Activated CD8-positive, alpha-beta memory T cell treated with anti-CD3 and anti-CD28 coated beads for 1 hour (primary cell): ENCODE measurements around the gene KCNQ4.

Experiments
- DNase-seq, 2 donors: peaks; one replicate each; pipeline ENCODE4 v3.0.0-alpha.2; 2020; ENCODE audit warnings: low read depth in 1 of 2; ENCODE audit errors: extremely low read depth in 1 of 2

KCNQ4 gene

DNA sequence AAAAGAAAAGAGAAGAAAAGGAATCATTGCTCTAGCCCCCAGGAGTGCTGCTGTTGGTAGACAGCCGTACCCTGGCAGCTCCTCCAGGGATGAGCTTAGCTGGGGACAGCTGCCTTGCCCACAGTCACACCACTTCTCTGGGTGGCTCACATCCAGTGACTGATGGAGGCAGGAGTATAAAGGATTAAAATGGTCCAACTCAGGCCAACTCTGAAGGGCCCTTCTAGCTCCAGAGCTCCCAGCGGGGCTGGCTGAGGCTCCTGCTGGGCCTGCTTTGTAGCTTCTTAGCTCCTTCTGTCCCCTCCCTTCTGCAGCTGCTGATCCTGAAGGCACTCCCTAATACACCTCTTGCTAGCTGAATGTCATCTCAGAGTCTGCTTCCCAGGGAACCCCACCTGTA, 74.2 kb downstream of the KCNQ4 start:
- DNase-seq: no peak

DNA sequence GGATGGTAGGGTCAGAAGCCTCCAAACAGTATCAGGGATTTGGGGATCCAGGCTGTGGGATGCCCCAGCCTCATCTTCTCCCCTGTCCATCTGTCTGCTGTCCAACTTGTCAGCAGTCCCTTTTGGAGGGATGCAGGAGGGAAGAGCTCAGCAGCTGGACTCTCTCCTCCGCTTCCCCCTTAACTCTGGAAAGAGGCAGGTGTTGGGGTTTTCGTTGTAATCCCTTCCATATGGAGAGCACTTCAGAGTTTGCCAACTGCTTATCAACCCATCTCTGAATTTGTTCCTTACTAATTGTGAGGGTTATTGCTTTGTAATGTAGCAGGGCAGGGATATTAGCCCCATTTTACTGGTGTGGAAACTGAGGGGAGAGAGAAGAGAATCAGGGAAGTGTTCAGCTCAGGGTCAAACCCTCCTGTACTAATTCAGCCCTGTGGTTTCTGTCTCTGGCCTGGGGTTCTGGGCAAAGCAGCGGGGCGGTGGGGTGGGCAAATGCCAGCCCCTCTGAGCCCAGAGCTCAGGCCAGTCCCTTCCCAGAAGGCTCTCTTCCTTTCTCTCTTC, 75.3 kb downstream of the KCNQ4 start:
- DNase-seq: no peak

DNA sequence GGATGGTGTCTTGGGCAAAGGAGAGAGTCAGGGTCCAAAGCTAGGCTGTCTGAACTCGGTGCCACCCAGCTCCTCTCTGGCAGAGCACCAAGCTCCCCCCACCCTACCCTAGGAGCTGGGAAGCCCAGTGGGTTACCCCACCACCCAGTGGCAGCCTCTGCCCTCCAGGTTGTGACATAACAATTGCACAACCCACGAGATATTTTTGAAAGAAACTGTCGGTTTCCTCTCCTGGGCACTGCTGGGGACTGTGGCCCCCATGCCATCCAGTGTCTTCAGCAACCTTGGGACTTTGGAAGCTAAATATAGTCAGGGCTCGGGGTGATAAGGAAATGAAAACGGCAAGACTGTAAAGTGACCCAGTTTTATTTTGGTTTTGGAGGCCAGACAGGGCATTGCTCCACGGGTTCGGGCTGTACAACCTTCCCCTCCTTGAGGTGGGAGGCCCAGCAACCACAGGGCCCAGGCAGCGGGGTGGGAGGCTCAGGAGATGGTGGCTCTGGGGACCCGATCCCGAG, 77.2 kb downstream of the KCNQ4 start:
- DNase-seq: no peak

DNA sequence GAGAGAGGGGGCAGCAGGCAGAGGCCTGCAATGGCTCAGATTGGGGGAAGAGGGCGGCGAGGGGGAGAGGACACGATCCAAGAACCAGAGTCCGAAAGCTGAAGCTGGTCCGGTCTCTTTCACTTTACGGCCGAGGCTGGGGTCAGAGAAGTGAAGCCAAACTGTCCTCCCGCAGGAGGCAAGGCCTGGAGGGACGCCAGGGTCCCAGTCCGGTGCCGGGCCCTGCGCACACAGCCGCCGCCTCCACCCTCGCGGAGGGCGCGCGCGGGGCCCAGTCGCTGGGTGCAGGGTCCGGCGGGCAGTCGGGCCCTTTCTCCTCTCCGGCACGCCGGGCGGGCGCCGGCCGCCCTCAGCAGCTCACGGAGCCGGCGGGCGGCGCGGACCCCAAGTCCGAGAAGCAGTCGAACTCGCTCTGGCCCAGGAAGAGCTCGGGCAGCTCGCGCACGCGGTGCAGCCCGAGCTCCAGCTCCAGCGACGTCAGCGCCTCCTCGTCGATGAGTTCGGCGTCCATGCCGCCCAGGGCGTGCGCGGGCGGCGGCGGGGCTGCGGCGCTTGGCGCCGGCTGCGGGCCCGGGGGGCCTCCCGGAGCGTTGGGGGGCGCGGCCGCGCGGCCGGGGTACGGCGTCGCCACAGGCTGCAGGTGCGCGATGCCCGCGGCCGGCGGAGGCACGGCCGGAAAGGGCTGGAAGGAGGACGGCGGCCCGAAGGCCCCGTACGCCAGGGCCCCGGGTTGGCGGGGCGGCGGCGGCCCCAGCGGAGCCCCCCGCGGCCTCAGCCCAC, 77.8 kb downstream of the KCNQ4 start:
- no peak for DNase-seq

DNA sequence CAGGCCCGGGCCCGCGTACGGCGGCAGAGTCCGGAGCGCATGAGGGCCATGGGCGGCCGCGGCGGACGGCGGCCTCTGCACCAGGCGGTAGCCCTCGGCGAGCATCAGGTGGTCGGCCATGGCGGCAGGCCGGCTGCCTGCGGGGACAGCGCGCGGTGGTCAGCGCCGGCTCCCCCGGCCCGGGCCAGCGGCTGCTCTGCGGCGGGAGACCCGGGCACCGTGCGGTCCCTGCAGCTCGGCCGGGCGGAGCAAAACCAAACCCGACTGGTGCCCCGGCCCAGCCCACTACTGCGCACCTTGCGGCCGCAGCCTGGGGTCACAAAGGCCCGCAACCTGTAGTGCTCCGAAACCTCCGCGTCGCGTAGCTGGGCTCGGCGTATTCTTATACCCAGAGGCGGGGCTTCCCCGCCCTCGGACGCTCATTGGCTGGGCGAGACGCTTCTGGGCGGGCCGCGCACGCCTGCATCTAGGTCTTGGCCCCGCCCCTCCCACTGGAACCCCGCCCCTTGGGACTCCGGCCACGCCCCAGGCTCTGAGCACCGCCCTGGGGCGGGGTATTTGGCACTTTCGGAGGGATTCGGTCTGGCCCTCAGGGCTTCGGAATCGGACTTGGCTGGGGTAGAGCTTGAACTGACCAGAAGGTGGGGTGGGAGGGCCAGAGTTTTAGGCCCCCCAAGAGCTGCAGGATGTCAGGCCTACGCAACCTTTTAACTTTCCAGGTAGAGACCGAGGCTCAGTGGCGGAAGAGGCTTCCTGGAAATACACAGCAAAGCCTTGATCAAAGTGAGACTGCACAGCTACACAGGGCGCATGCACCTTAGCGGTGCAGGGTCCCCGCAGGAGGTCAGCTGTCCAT, 78.6 kb downstream of the KCNQ4 start, which contains the start of gene CITED4:
CITED4 (minus strand) TSS at position 356 of the 856 bp plus-strand sequence; CDS start at position 120, 236 bp downstream.
- DNase-seq: peak; percentile 85 to 93

DNA sequence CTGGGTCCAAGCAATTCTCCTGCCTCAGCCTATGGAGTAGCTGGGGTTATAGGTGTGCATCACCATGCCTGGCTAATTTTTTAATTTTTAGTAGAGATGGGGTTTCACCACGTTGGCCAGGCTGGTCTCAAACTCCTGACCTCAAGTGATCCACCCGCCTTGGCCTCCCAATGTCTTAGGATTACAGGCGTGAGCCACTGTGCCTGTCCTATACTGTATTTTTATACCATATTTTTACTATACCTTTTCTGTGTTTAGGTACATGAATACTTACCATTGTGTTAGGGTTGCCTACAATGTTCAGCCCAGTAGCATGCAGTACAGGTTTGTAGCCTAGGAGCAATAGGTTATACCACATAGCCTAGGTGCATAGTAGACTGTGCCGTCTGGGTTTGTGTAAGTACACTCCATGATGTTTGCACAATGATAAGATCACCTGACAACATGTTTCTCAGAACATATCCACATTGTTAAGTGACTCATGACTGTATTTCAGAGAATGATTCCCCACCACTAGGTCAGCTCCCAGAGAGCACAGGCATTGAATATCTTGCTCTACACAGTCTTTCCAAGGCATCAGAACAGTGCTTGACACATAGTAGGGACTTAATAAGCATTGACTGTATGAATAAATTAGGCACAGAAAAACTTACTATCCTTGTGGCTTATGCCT, 84.6 kb downstream of the KCNQ4 start:
- no peak for DNase-seq

DNA sequence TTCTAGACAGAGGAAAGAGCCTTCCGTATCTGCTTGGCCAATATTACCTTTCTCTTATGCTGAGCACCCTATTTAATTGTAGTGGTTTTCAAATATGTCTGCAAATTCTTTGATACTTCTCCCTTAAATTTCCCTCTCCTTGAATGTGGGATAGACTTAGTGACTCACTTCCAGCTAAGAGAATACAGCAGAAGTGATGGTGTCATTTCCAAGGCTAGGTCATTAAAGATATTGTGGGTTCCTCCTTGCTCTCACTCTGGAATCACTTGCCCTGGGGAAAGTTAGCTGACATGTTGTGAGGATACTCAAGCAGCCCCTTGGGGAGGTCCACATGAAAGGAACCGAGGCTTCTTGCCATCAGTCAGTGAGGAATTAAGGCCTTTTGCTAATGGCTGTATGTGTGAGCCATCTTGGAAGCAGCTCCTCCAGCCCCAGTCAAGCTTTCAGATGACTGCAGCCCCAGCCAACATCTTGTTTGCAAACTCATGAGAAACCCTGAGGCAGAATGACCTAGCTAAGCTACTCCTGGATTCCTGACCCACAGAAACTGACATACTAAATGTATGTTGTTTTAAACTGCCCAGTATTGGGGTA, 86.6 kb downstream of the KCNQ4 start:
- no peak for DNase-seq

DNA sequence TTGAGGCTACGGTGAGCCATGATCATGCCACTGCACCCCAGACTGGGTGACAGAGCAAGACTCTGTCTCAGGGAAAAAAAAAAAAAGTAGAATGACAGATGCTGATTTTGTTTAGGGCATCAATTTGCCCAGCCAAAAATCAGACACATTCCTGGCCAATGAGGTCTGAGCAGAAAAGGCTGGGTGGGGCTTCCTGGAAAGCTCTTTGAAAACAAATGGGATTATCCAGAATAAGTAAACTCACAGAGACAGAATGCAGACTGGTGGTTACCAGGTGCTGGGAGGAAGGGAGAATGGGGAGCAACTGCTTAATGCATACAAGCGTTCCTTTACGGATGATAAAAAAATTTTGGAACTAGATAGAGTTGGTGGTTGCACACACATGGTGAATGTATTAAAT, 88.7 kb downstream of the KCNQ4 start:
- DNase-seq: no peak

DNA sequence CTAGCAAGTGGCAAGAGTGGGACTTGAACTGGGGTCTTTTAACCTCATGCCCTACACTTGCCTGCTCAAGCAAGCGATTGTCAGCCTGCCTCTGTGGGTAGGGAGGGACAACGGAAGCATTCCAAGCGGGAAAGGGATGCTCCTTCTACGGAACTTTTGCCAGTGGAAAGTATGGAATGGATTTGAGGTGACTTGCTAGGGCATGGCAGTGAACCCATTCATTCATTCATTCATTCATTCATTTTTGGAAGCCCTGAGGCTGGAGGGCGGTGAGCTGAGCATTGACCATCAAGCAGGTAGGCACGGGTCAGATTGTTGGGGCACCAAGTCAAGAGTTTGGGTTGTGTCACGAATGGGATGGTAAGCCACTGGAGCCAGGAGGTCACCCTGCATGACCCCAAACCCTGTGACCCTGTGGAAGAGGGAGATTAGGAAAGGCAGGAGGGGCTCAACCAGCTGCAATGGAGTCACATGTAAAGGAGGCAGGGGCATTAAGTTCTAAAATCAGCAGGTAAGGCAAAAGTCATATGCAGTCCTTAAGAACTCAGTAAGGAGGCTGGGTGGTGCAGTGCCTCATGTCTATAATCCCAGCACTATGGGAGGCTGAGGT, 90.4 kb downstream of the KCNQ4 start:
- DNase-seq: no peak

DNA sequence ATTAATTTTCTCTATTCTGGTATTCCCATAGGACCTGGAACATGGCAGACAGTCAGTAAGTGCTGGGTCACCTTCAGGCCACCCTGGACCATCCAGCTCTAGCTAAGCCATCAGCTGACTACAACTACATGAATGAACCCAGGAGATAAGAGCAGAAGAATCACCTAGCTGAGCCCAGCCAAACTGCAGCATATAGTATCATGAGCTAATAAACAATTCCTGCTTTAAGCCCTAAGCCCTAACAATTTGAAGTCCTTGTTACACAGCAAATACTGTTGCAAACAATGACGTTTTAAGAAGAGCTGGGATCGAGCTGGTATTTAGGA, 92.8 kb downstream of the KCNQ4 start:
- no peak for DNase-seq

DNA sequence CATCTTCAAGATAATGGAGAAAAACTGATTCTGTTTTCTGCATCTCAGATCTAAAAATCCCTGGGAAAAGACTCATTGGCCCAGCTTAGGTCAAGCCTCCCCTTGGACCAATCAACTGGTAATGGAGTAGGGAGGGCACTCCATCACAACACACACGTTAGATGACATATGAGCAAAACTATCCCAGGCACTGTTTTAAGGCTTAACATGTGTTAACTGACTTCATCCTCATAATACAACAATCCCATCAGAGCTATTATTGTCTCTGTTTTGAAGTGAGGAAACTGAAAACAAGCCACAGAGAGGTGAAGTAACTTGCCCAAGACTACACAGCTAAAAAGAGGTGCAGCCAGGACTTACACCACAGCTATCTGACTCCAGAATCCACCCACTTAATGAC, 93.3 kb downstream of the KCNQ4 start:
- DNase-seq: no peak

DNA sequence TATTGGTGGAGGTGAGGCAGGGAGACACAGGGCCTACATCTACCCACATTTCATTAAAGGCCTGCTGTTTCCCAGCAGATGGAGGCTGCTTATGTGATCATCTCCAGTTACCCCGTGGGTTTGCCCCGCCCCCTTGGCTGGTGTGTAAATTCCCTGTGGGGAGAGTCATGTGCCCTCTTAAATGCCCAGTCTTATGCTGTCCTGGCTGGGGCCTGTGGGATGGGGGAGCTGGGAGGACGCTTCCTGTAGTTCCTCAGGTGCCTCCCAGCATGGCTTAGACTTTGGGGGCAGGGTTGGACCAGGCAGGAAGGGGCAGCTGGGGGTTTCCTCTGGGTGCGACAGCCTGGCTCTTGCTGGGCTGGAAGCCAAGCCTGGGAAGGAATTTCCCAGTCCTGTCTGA, 94.1 kb downstream of the KCNQ4 start:
- no peak for DNase-seq

DNA sequence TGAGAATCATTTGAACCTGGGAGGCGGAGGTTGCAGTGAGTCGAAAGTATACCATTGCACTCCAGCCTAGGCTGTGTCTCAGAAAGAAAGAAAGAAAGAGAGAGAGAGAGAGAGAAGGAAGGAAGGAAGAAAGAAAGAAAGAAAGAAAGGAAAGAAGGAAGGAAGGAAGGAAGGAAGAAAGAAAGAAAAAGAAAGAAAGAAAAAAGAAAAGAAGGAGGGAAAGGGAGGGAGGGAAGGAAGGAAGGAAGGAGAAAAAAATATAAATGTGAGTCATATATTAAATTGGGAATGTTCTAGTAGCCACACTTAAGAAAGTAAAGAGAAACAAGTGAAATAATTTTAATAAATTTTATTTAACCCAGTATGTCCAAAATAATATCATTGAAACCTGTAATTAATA, 95.3 kb downstream of the KCNQ4 start:
- no peak for DNase-seq

DNA sequence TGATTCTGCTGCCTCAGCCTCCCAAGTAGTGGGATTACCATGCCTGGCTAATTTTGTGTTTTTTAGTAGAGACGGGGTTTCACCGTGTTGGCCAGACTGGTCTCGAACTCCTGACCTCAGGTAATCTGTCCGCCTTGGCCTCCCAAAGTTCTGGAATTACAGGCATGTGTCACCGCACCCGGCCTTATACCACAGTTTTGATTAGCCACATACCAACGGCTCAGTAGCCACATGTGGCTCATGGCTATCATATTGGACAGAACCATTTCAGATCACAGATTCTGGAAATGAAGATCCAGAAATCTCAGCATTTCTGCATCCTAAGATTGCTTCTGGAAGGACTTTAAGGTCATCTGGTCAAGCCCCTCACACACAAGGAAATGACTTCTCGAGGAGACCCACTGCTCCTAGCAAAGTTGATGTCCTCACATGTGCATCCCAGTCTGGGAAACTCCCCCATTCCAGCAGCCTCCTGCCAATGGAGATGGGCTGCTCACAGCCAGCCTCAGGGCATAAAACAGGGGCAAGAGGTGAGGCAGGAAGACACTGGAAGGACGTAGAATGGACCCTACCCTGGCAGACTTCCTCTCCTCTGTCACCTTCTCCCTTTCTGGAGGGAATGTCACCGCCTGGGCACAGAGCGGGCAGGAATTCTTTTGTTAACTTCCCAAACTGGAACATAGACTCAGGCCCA, 96.0 kb downstream of the KCNQ4 start:
- DNase-seq: no peak

DNA sequence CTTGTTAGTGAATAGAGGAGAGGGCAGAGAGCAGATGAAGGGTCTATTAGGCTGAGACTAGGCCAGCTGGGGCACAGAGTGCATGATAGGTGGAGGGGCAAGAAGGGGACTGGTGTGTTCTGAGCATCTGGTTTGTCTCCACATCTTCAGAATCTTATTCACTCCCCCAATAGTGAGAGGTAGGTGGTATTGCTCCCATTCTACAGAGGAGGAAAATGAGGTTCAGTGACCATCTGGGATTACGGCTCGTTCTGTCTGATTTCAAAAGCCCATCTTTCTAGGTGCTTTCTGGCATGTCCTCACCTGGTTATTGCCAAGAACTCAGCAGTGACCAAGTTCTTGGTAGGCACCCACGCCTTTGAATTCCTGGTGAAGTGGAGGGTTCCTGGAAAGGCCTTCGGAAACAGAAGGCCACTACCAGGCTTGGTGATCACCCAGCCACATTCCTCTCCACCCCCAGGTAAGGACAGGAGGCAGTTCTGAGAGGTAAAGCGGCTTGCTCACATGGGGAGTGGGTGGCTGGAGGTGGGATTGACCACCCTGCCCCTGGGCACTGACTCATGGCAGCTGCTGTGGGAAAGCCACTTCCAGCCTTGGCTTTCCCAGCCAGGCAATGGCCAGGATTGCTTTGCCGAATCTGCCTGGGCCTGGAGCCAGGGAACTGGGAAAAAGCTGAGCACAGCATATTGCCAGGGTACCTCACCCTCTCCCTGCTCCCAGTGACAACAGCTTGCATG, 97.4 kb downstream of the KCNQ4 start:
- DNase-seq: no peak

DNA sequence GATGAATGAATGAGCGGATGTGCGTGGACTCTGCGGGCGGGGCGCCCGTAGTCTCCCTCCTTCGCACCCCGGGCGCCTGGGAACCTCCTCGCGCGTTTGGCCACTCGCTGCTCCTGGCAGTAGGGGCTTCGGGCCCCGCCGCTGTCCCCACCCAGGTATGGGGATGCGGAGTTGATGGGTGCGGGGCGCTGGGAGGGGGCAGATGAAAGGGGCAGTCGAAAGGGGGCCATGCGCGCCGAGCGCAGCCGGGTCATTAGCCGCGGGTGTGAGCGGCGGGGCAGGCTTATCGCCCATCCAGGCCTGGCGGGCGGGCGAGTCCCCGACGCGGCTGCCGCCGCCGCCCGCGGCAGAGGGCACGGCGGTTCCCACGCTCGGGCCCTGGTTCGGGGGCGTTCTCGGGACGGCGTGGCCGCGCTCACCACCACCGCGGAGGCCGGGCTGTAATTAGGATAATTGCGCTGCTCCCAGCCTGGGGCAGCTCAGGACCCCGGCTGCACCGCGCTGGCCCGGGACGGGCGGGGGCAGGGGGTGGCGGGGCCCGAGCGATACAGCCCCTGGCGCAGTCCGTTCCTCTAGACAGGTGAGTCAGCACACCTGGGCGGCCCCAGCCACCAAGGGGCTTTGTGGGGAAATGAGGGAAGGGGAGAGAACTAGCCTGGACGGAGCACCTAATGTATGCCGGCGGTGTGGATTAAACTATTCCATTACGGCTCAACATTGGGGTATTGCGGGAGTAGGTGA, 100.6 kb downstream of the KCNQ4 start:
- no peak for DNase-seq

DNA sequence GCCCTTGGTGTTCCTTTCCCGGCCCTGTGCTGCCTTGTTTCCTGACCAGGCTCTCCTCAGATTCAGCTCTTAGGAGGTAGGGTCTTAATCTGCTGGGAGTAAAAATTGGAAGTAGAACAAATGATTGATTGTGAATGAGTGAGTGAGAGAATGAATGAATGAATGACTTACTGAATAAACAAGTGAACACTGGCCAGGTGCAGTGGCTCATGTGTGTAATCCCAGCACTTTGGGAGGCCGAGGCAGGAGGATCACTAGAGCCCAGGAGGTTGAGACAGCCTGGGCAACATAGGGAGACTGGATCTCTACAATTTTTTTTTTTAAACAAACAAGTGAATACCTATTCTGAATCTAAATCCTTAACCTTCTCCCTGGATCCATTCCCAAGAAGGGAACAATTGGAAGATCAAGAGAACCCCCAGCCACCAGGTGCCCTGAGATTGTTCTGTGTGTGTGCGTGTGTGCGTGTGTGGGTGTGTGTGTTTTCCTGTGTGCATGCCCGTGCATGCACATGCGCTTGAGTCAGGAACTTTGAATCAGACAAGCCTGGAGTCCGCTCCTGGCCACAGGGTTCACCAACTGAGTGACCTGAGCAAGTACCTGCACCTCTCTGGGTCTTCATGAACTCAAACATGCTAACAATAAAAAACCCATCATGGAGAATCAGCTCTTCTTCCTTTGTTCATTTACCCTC, 102.9 kb downstream of the KCNQ4 start:
- DNase-seq: no peak

DNA sequence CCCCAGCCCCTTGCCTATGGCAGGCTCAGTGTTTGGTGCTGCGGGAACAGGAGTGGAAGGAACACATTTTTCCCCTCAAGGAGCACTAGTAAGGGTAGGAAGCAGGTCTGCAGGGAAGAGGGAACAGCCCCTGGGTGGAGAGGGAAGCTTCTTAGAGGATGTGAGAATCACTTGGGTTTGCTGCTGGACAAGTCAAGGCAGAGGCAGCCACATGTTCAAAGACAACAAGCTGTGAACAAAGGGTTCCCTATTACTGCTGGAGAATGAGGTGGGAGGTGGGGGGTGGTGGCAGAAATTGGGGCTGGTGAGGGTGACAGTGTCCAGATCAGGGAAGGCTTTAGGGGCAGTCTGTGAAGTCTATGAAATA, 103.4 kb downstream of the KCNQ4 start:
- DNase-seq: no peak
